Measurements from ENCODE around the gene GLOD4. TPM values are rescaled to one million over a fixed set of nuclear protein-coding genes. Genes with fewer than 3 reads are reported as not detected.
"Not testable (repeated sequence)": the region's sequence is repeated elsewhere in the genome, so short reads cannot be mapped to it uniquely, and the experiment has no call there.

GLOD4 gene
- total RNA-seq, 2 donors from 2014 or later: 89.3 to 103 TPM

- Histone ChIP-seq H3K4me1 (no peaks in the 10 kb centered on the region), H3K9me3 (no peaks in the 10 kb centered on the region), H3K27me3 (no peaks in the 10 kb centered on the region), H3K27ac (no peak overlapping the region), H3K36me3 (no peaks in the 10 kb centered on the region), H3K4me3 (no peak overlapping the region), H3K9ac (ENCODE audit: low read depth in 2 of 2, low read length in 2 of 2) (no peak overlapping the region)
- no peak for TF ChIP-seq CTCF (IDR thresholded peaks at IDR 0.05)
- intact Hi-C loops (cut with DNase I): no loop called here
- DNase-seq: no peak
Measured at GRCh38 chr17:812638-813204, 30.6 kb upstream of the GLOD4 start.

DNA sequence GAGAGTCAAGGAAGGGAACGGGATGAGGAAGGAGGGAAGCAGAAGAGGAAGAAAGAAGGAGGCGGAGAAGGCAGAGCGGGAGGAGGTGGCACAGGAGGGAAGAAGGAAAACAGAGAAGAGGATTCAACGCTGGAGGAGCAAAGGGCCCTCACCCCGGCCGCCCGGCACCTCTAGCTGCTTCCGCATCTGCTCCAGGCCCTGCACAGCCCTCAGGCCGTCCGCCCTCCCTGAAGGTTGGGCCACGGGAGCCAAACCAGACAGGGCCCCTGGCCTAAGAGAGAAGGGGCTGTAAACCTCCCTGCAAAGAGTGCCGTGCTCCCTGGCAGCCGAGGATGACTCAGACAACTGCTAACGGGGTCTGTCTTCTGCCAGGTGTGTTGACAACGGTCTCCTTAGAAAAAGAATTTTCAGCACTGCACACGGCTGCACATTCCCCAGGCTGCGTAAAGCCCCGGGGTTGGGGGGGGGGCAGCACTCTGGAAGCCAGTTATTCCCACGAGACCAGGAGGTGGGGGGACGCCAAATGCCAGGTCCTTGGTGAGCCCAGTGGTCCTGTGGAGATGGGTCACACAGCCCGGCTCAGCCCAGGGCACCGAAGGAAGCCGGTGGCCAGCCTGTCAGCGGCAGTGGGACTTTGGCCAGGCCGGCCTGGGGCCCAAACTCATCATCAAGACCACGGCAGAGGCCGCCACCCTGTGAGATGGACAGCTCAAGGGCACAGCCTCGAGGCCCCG, 29.1 kb upstream of the GLOD4 start:
- no peaks in the 10 kb centered on the region for H3K27me3 ChIP-seq
- no peak overlapping the region for H3K9ac ChIP-seq (ENCODE audit: low read depth in 2 of 2, low read length in 2 of 2)
- no peaks in the 10 kb centered on the region for H3K9me3 ChIP-seq
- H3K36me3 ChIP-seq: no peaks in the 10 kb centered on the region
- DNase-seq: no peak
- intact Hi-C loops (cut with DNase I): no loop called here
- no peak for TF ChIP-seq CTCF (IDR thresholded peaks at IDR 0.05)
- H3K4me1 ChIP-seq: no peaks in the 10 kb centered on the region
- no peak overlapping the region for H3K27ac ChIP-seq
- no peak overlapping the region for H3K4me3 ChIP-seq

GRCh38 chr17:807523-808294, 25.6 kb upstream of the GLOD4 start:
- Histone ChIP-seq H3K27me3 (no peaks in the 10 kb centered on the region), H3K9me3 (no peaks in the 10 kb centered on the region), H3K36me3 (no peaks in the 10 kb centered on the region), H3K27ac (no peak overlapping the region), H3K9ac (ENCODE audit: low read depth in 2 of 2, low read length in 2 of 2) (no peak overlapping the region), H3K4me1 (no peaks in the 10 kb centered on the region), H3K4me3 (no peak overlapping the region)
- no peak for DNase-seq
- no peak for TF ChIP-seq CTCF (IDR thresholded peaks at IDR 0.05)
- intact Hi-C loops (cut with DNase I): no loop called here

- H3K9ac ChIP-seq (ENCODE audit: low read depth in 2 of 2, low read length in 2 of 2): no peak overlapping the region
- H3K27me3 ChIP-seq: no peaks in the 10 kb centered on the region
- no peaks in the 10 kb centered on the region for H3K4me1 ChIP-seq
- no peak overlapping the region for H3K27ac ChIP-seq
- intact Hi-C loops (cut with DNase I): no loop called here
- H3K9me3 ChIP-seq: no peaks in the 10 kb centered on the region
- no peak overlapping the region for H3K4me3 ChIP-seq
- no peak for DNase-seq
- H3K36me3 ChIP-seq: no peaks in the 10 kb centered on the region
- no peak for TF ChIP-seq CTCF (IDR thresholded peaks at IDR 0.05)
Measured at GRCh38 chr17:806781-807522, 24.9 kb upstream of the GLOD4 start.

GRCh38 chr17:806346-806745, 24.3 kb upstream of the GLOD4 start:
- H3K4me3 ChIP-seq: no peak overlapping the region
- H3K4me1 ChIP-seq: no peaks in the 10 kb centered on the region
- H3K9ac ChIP-seq (ENCODE audit: low read depth in 2 of 2, low read length in 2 of 2): no peak overlapping the region
- no peaks in the 10 kb centered on the region for H3K27me3 ChIP-seq
- no peak for DNase-seq
- intact Hi-C loops (cut with DNase I): no loop called here
- no peak overlapping the region for H3K27ac ChIP-seq
- TF ChIP-seq CTCF (IDR thresholded peaks at IDR 0.05): no peak
- H3K36me3 ChIP-seq: no peaks in the 10 kb centered on the region
- H3K9me3 ChIP-seq: no peaks in the 10 kb centered on the region

DNA sequence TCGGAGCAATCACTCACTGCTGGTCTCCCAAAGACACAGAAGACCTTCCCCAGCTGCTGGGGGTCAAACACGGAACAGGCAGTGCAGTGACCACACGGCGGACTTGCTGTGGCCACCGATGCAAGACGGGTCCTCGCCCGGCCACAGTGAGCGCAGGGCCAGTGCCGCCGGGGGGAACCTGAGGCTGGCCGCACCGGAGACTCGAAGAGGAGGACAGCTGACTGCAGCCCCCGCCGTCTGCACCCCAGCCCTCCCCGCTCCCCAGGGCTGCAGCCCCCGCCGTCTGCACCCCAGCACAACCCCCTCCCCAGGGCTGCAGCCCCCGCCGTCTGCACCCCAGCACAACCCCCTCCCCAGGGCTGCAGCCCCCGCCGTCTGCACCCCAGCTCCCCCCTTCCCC, 23.8 kb upstream of the GLOD4 start:
- H3K27ac ChIP-seq; H3K27me3 ChIP-seq; intact Hi-C loops (cut with DNase I); H3K4me3 ChIP-seq; H3K9me3 ChIP-seq; DNase-seq; H3K36me3 ChIP-seq; H3K9ac ChIP-seq (ENCODE audit: low read depth in 2 of 2, low read length in 2 of 2); H3K4me1 ChIP-seq: not testable (repeated sequence)
